ENCODE data around the gene ATF7IP2.
"Not testable (repeated sequence)": the region's sequence is repeated elsewhere in the genome, so short reads cannot be mapped to it uniquely, and the experiment has no call there.

ATF7IP2 gene, protein sequence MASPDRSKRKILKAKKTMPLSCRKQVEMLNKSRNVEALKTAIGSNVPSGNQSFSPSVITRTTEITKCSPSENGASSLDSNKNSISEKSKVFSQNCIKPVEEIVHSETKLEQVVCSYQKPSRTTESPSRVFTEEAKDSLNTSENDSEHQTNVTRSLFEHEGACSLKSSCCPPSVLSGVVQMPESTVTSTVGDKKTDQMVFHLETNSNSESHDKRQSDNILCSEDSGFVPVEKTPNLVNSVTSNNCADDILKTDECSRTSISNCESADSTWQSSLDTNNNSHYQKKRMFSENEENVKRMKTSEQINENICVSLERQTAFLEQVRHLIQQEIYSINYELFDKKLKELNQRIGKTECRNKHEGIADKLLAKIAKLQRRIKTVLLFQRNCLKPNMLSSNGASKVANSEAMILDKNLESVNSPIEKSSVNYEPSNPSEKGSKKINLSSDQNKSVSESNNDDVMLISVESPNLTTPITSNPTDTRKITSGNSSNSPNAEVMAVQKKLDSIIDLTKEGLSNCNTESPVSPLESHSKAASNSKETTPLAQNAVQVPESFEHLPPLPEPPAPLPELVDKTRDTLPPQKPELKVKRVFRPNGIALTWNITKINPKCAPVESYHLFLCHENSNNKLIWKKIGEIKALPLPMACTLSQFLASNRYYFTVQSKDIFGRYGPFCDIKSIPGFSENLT

GRCh38 chr16:10385725-10386516, at the start of gene ATF7IP2:
ATF7IP2 (plus strand) TSS chr16:10386061; CDS start chr16:10430621, 44,560 bp downstream.
- peak; percentile 77 for DNase-seq (ENCODE audit: low read depth)

GRCh38 chr16:10338426-10338825, 47.4 kb upstream of the ATF7IP2 start:
- DNase-seq (ENCODE audit: low read depth), result no peak

GRCh38 chr16:10339777-10340732, 45.8 kb upstream of the ATF7IP2 start:
- DNase-seq (ENCODE audit: low read depth), result no peak

DNA sequence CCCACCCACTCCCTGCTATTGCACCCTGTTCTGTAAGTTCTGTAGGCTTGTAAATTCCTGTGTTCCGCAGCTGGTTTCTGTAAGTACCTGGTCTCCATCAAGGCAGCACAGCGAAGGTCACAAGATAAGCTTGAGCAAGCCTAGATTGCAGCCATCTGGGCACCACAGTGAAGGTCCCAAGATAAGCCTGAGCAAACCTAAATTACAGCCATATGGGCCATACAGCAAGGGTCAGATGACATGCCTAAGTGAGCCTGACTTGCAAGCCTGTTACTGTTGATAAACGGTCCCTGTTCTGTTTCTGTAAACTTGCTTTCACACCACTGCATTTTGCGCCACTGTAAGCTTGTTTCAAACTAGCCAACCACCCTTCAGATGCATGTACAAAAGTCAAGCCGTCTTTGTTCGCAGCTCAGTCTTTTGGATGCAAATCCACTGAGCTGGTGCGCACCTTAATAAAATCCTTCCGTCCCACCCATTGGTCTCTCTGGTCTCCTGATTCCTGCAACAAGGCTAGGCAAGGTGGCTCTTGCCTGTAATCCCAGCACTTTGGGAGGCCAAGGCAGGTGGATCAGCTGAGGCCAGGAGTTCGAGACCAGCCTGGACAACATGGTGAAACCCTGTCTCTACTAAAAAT, 42.6 kb upstream of the ATF7IP2 start:
- DNase-seq (ENCODE audit: low read depth), result no peak

DNA sequence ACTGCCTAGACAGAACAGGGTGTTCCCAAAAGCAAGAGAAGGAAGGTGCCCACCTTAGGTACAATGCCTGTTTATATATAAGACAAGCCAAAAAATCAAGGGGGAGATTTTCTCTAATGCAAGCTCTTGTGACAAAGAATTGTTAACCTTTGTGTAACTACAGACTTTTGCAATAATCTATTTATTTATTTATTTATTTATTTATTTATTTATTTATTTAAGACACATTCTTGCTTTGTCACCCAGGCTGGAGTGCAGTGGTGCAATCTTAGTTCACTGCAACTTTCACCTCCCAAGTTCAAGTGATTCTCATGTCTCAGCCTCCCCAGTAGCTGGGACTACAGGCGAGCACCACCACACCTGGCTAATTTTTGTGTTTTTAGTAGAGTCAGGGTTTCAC, 41.2 kb upstream of the ATF7IP2 start:
- not testable (repeated sequence) for DNase-seq (ENCODE audit: low read depth)

GRCh38 chr16:10345629-10346028, 40.2 kb upstream of the ATF7IP2 start:
- no peak for DNase-seq (ENCODE audit: low read depth)

DNA sequence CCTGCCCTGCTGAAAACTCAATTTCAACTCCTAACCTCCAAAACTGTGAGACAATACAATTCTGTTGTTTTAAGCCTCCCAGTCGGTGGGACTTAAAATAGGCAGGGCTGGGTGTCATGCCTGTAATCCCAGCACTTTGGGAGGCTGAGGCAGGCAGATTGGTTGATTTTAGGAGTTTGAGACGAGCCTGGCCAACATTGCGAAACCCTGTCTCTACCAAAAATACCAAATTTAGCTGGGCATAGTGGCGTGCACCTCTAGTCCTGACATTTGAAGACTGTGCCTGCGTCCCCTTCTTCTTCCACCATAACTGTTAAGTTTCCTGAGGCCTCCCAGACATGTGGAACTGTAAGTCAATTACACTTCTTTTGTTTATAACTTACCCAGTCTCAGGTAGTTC, 36.0 kb upstream of the ATF7IP2 start:
- no peak for DNase-seq (ENCODE audit: low read depth)

GRCh38 chr16:10352262-10352661, 33.6 kb upstream of the ATF7IP2 start:
- DNase-seq (ENCODE audit: low read depth), result no peak

DNA sequence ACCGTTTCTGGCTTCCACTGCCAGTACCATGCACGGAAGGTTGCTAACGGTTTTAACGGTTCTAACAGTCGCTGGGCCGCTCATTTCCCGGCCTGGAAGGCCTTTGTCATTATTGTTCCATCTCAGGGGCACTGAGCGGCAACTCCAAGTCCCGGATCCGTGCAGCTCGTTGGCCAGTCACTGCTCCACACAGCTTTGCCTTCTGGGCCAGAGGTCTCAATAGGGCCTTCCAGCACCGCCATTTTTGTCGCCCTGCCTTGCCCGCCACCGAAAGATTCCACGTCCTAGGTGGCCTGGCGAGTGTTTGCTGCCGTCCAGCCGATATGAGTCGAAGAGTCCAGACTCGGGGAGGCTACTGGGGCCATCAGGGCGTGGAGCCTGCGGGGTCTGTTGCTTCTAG, 30.3 kb upstream of the ATF7IP2 start:
- DNase-seq (ENCODE audit: low read depth), result no peak

DNA sequence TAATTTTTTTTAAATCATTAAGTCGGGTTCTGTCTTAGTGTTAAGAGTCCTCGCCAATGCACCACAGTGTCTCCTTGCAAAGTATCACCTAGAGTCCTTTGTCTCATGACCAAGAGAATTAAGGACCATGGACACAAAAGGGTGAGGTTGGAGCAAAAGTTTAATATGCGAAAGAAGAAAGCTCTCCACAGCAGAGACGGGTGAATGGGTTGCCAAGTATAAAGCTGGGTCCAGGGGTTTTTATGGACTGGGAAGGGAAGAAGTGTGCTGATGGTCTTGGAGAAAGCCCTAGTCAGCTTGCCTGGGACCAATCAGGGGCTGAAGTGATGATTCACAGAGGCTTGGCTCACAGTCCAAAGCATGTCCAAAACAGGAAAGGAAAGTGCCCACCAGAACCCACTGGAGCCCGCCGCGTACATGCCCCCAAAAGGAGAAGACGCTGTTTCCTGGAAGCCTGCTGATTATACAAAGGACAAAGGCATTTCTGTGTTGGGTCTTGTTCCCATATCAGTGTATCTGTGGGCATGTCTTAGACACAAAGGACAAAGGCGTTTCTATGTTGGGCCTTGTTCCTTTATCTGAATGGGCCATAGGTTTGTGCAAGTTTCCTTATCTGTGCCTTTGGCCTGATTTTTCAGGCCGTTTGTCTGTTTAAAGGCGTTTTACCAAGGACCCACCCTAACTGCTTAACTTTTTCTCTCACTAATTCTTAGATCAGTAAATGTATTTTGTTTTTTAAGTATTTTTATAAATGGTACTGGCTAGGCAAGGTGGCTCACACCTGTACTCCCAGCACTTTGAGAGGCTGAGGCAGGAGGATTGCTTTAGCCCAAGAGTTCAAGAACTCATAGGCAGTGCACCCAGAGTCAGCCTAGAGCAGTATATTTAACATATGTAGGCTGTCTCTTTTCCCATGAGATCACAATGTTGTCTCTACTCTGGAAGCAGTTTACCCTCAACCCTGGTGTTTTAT, 28.7 kb upstream of the ATF7IP2 start:
- no peak for DNase-seq (ENCODE audit: low read depth)

GRCh38 chr16:10361747-10362076, 24.1 kb upstream of the ATF7IP2 start:
- DNase-seq (ENCODE audit: low read depth), result not testable (repeated sequence)

DNA sequence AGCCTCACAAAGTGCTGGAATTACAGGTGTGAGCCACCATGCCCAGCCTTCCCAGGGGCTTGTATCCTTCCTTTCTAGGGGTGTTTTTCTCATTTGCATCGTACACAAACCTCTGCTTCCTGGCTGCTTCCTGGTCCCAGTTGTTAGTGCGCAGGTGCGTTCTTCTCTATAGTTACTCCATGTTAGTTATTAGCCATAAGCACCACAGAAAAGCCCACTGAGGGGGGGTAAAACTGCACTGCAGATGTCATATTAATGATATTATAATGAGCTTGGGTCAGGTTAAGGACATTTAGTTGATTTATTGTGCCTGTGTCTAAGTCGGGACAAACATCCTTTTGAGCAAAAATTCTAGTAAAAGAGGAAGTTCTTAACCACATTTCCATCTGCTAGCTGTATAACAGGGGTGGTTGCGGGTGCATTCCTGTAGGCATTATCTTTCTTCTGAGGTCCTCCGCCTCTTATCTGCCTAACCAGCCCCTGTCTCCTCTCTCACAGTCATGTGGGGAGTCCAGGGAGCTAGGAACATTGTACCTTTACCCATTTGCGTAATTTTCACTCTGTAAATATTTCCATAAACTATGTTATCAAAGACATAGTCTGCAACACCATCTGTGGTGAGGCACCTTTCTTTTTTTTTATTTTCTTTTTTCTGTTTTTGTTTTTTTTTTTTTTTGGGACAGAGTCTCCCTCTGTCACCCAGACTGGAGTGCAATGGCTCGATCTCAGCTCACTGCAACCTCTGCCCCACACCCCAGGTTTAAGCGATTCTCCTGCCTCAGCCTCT, 23.6 kb upstream of the ATF7IP2 start:
- DNase-seq (ENCODE audit: low read depth), result no peak

- not testable (repeated sequence) for DNase-seq (ENCODE audit: low read depth)
Measured at GRCh38 chr16:10362864-10363197, 23.0 kb upstream of the ATF7IP2 start.

- not testable (repeated sequence) for DNase-seq (ENCODE audit: low read depth)
Measured at GRCh38 chr16:10366619-10367018, 19.2 kb upstream of the ATF7IP2 start.

- no peak for DNase-seq (ENCODE audit: low read depth)
Measured at GRCh38 chr16:10367616-10368188, 18.2 kb upstream of the ATF7IP2 start.

DNA sequence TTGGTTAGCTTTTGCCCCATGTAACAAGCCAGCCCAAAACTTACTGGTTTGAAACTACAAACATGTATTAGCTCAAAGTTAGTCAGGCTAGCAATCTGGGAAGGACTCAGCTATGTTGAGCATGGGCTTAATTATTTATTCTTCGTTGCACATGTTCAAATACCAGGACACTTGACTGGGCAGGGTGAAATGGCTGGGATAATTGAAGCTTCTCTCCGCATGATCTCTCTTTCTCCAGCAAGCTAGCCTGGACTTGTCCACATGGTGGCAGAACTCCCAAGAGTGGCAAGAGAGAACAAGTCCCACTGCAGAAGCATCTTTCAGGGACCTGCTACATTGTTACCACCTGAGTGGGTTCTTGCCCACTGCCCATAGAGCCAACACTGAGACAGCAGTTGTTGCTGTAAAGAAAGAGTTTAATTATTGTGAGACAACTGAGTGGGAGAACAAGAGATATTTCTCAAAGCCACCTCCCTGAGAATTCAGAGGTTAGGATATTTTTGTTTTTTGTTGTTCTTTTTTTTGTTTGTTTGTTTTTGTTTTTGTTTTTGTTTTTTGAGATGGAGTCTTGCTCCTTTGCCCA, 16.8 kb upstream of the ATF7IP2 start:
- no peak for DNase-seq (ENCODE audit: low read depth)

- DNase-seq (ENCODE audit: low read depth), result no peak
Measured at GRCh38 chr16:10370096-10370726, 15.7 kb upstream of the ATF7IP2 start.

- DNase-seq (ENCODE audit: low read depth), result no peak
Measured at GRCh38 chr16:10371592-10371991, 14.3 kb upstream of the ATF7IP2 start.

All from stimulated activated CD8-positive, alpha-beta memory T cell treated with anti-CD3 and anti-CD28 coated beads, Interleukin-12 subunit alpha, Interleukin-12 subunit beta, amount 100 ng/mL, for 1 hour (primary cell).